ENCODE measurements around the gene ITGB6.
"Not testable (repeated sequence)": the region's sequence is repeated elsewhere in the genome, so short reads cannot be mapped to it uniquely, and the experiment has no call there.

The ITGB6 gene

DNA sequence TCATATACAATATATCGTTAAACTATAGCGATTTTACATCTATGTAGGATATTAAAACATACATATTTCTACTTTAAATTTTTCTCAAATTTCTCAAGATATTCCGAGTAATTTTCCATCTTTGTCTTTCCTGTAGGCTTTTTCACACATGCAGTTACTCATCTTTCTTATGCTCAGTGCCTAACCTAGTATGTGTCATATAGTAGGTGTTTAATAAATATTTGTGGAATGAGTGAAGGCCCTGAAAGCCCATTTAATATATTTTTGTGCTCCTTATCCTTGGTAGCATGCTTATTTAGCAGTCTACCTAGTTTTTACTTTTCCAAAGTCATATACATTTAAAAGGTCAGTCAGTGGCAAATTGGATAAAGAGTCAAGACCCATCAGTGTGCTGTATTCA is 67.3 kb downstream of the ITGB6 start:
- no peak overlapping the region for H3K4me3 ChIP-seq (replicated peaks; ENCODE audit: low read depth, low read length)
- no peak for DNase-seq (ENCODE audit: low read depth)
- TF ChIP-seq, protein P1, sequence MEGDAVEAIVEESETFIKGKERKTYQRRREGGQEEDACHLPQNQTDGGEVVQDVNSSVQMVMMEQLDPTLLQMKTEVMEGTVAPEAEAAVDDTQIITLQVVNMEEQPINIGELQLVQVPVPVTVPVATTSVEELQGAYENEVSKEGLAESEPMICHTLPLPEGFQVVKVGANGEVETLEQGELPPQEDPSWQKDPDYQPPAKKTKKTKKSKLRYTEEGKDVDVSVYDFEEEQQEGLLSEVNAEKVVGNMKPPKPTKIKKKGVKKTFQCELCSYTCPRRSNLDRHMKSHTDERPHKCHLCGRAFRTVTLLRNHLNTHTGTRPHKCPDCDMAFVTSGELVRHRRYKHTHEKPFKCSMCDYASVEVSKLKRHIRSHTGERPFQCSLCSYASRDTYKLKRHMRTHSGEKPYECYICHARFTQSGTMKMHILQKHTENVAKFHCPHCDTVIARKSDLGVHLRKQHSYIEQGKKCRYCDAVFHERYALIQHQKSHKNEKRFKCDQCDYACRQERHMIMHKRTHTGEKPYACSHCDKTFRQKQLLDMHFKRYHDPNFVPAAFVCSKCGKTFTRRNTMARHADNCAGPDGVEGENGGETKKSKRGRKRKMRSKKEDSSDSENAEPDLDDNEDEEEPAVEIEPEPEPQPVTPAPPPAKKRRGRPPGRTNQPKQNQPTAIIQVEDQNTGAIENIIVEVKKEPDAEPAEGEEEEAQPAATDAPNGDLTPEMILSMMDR (IDR thresholded peaks at IDR 0.05; ENCODE audit: low read length, missing control alignments): no peak

GRCh38 chr2:160126756-160127155 is 73.3 kb downstream of the ITGB6 start:
- no peak overlapping the region for H3K4me3 ChIP-seq (replicated peaks; ENCODE audit: low read depth, low read length)
- TF ChIP-seq, protein P1 (IDR thresholded peaks at IDR 0.05; ENCODE audit: low read length, missing control alignments): no peak
- no peak for DNase-seq (ENCODE audit: low read depth)

DNA sequence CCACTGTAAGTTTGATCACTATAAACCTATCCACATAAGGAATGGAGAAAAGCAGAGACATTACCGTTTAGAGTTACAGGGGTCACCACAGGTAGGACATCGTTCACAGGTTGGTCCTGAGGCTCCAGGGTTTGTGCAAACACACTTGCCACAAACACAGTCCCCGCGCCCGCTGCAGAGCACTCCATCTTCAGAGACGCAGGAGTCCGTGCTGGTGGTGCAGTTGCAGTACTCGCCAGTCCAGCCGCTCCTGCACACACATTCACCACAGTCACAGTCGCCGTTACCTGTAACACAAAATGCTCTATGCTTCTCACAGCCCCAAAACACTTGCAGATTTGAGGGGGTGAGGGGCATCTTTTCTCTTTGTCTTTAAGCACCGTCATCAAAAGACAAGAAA is 73.8 kb downstream of the ITGB6 start:
- no peak for DNase-seq (ENCODE audit: low read depth)
- no peak overlapping the region for H3K4me3 ChIP-seq (replicated peaks; ENCODE audit: low read depth, low read length)
- TF ChIP-seq, protein P1 (IDR thresholded peaks at IDR 0.05; ENCODE audit: low read length, missing control alignments): no peak

DNA sequence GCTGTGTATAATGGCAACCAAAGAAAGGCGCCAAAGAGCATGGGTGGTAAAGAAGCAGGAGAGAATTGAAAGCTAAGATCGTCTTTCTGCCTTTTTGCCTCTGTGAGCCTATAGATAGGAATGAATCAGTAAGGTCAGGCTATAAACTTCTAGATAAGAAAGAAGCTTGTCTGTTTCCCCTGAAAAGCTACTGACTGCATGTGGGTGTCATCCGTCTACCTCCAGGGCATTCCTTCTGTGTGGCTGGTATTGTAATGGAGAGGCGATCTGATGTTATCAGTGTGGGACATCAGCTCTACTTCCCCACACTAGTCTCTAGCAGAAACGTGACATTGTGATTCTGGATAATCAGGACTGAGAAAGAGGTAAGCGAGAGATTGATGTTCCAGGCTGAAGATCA is 74.2 kb downstream of the ITGB6 start:
- no peak for DNase-seq (ENCODE audit: low read depth)
- no peak overlapping the region for H3K4me3 ChIP-seq (replicated peaks; ENCODE audit: low read depth, low read length)
- TF ChIP-seq, protein P1 (IDR thresholded peaks at IDR 0.05; ENCODE audit: low read length, missing control alignments): no peak

GRCh38 chr2:160125366-160125765 is 74.7 kb downstream of the ITGB6 start:
- TF ChIP-seq, protein P1 (IDR thresholded peaks at IDR 0.05; ENCODE audit: low read length, missing control alignments): no peak
- no peak overlapping the region for H3K4me3 ChIP-seq (replicated peaks; ENCODE audit: low read depth, low read length)
- no peak for DNase-seq (ENCODE audit: low read depth)

DNA sequence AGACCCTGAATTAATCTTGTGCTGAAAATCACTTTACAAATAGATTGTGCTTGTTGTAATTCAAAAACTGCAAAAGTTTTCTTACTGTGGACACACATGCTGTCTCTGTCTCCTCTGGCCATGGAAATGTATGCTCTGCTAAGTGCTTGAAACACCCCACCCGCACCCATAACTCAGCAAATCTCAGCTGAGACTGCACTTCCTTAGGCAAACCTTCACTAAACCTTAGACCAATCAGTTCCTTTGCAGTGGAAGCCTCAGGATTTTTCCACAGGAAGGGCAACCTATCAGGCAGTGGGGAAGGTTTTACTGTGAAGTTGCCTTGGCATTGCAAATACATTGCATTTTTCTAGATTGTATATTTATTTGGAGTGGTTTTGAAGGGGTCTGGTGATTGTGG is 75.5 kb downstream of the ITGB6 start:
- no peak for DNase-seq (ENCODE audit: low read depth)
- TF ChIP-seq, protein P1 (IDR thresholded peaks at IDR 0.05; ENCODE audit: low read length, missing control alignments): no peak
- no peak overlapping the region for H3K4me3 ChIP-seq (replicated peaks; ENCODE audit: low read depth, low read length)

- H3K4me3 ChIP-seq (replicated peaks; ENCODE audit: low read depth, low read length); DNase-seq (ENCODE audit: low read depth): not testable (repeated sequence)
These were observed 85.4 kb downstream of the ITGB6 start for GRCh38 chr2:160114721-160115120.

DNA sequence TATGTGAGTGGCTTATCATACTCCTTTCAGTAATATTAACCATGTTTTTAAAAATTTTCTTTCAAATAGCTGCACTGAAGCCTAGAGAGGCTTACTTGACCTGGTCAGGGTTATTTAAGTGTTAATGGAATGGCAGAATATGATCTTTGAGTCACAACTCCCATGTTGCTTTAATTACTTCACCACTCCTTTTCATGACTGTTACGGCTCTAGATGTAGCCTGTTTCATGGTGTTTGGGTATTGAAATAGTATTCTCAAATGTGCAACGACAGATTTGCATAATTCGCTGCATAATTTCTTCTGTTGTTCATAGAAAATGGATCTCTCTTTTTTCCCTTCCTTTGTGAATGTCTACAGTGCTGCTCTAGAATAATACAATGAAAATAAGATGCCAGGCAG is 86.1 kb downstream of the ITGB6 start:
- no peak overlapping the region for H3K4me3 ChIP-seq (replicated peaks; ENCODE audit: low read depth, low read length)
- TF ChIP-seq, protein P1 (IDR thresholded peaks at IDR 0.05; ENCODE audit: low read length, missing control alignments): no peak
- no peak for DNase-seq (ENCODE audit: low read depth)

Data from fibroblast of pulmonary artery (primary cell).